ENCODE data around the gene CHIC2.

DNA sequence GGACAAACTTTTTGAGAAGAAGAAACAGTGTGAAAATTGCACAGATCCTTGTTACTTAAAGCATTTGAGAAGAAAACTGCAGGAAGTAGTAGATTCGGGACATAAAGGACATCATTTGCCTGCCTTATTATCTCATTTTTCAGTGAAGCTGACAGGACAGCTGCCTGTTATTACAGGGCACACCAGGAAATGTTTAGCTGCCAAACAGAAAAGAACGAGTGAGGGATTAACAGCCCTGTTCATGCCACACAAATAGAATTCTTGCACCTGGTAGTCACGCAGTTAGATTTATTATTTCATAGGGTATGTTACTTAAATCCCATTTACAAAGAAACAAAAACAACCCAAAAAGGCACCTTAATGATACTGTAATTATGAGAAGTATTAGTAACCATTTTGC, 100.6 kb downstream of the CHIC2 start:
- TF ChIP-seq, protein P1, sequence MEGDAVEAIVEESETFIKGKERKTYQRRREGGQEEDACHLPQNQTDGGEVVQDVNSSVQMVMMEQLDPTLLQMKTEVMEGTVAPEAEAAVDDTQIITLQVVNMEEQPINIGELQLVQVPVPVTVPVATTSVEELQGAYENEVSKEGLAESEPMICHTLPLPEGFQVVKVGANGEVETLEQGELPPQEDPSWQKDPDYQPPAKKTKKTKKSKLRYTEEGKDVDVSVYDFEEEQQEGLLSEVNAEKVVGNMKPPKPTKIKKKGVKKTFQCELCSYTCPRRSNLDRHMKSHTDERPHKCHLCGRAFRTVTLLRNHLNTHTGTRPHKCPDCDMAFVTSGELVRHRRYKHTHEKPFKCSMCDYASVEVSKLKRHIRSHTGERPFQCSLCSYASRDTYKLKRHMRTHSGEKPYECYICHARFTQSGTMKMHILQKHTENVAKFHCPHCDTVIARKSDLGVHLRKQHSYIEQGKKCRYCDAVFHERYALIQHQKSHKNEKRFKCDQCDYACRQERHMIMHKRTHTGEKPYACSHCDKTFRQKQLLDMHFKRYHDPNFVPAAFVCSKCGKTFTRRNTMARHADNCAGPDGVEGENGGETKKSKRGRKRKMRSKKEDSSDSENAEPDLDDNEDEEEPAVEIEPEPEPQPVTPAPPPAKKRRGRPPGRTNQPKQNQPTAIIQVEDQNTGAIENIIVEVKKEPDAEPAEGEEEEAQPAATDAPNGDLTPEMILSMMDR (conservative IDR thresholded peaks at IDR 0.05), result no peak
- no peak for TF ChIP-seq ZFX (IDR thresholded peaks at IDR 0.05)

Measured in C4-2B (cell line).